ES-I3 (cell line): ENCODE results near the gene ACBD6.

ENCODE experiments used
- H3K36me3 ChIP-seq: 2 replicates; pipeline ENCODE4 v1.6.1; 2013; ENCODE audit warnings: mild to moderate bottlenecking, low read length, control low read depth, moderate library complexity; ENCODE audit not compliant: insufficient read depth
- H3K4me1 ChIP-seq: 2 replicates; pipeline ENCODE4 v1.6.1; 2013; ENCODE audit warnings: mild to moderate bottlenecking, control low read depth, low read length; ENCODE audit not compliant: insufficient read depth
- H3K9ac ChIP-seq: 2 replicates; pipeline ENCODE4 v1.6.1; 2013; ENCODE audit warnings: low read depth, mild to moderate bottlenecking, low read length, moderate library complexity
- H3K9me3 ChIP-seq: 2 replicates; pipeline ENCODE4 v1.6.1; 2013; ENCODE audit warnings: mild to moderate bottlenecking, low read length, moderate library complexity; ENCODE audit not compliant: control insufficient read depth, insufficient read depth

Gene ACBD6

GRCh38 chr1:180397175-180397574 is 105.2 kb downstream of the ACBD6 start:
- Histone ChIP-seq H3K36me3 (no peaks in the 10 kb centered on the region), H3K9me3 (no peaks in the 10 kb centered on the region), H3K9ac (no peak overlapping the region), H3K4me1 (no peaks in the 10 kb centered on the region)

GRCh38 chr1:180392427-180393145 is 109.8 kb downstream of the ACBD6 start:
- Histone ChIP-seq H3K4me1 (no peaks in the 10 kb centered on the region), H3K9me3 (no peaks in the 10 kb centered on the region), H3K36me3 (no peaks in the 10 kb centered on the region), H3K9ac (no peak overlapping the region)

GRCh38 chr1:180392020-180392419 is 110.4 kb downstream of the ACBD6 start:
- Histone ChIP-seq H3K4me1 (no peaks in the 10 kb centered on the region), H3K9me3 (no peaks in the 10 kb centered on the region), H3K9ac (no peak overlapping the region), H3K36me3 (no peaks in the 10 kb centered on the region)

GRCh38 chr1:180387413-180387812 is 115.0 kb downstream of the ACBD6 start:
- no peaks in the 10 kb centered on the region for H3K4me1 ChIP-seq
- H3K9ac ChIP-seq = no peak overlapping the region
- H3K36me3 ChIP-seq = no peaks in the 10 kb centered on the region; the same call in 1 of the 2 replicates
- H3K9me3 ChIP-seq = peaks cover 4% of the 10 kb centered on the region; the same call in 1 of the 2 replicates

- no peak overlapping the region for H3K9ac ChIP-seq
- H3K9me3 ChIP-seq = peaks cover 6% of the 10 kb centered on the region; the same call in 1 of the 2 replicates
- H3K36me3 ChIP-seq = no peaks in the 10 kb centered on the region; the same call in 1 of the 2 replicates
- no peaks in the 10 kb centered on the region for H3K4me1 ChIP-seq
These were observed 115.5 kb downstream of the ACBD6 start for GRCh38 chr1:180386745-180387367.

GRCh38 chr1:180385144-180385543 is 117.2 kb downstream of the ACBD6 start:
- peaks cover 6% of the 10 kb centered on the region; the same call in 1 of the 2 replicates for H3K9me3 ChIP-seq
- H3K9ac ChIP-seq = no peak overlapping the region
- H3K36me3 ChIP-seq = no peaks in the 10 kb centered on the region; the same call in 1 of the 2 replicates
- H3K4me1 ChIP-seq = no peaks in the 10 kb centered on the region

- H3K4me1 ChIP-seq = no peaks in the 10 kb centered on the region
- peaks cover 8% of the 10 kb centered on the region; the same call in 1 of the 2 replicates for H3K9me3 ChIP-seq
- H3K36me3 ChIP-seq = no peaks in the 10 kb centered on the region; the same call in 1 of the 2 replicates
- H3K9ac ChIP-seq = no peak overlapping the region
These were observed 117.9 kb downstream of the ACBD6 start for GRCh38 chr1:180384286-180385005.

GRCh38 chr1:180382326-180383115 is 119.9 kb downstream of the ACBD6 start:
- no peaks in the 10 kb centered on the region; the same call in 1 of the 2 replicates for H3K36me3 ChIP-seq
- no peak overlapping the region for H3K9ac ChIP-seq
- peaks cover 8% of the 10 kb centered on the region; the same call in 1 of the 2 replicates for H3K9me3 ChIP-seq
- no peaks in the 10 kb centered on the region for H3K4me1 ChIP-seq

- no peaks in the 10 kb centered on the region; the same call in 1 of the 2 replicates for H3K36me3 ChIP-seq
- H3K9me3 ChIP-seq = peaks cover 8% of the 10 kb centered on the region; the same call in 1 of the 2 replicates
- H3K4me1 ChIP-seq = no peaks in the 10 kb centered on the region
- no peak overlapping the region for H3K9ac ChIP-seq
These were observed 121.2 kb downstream of the ACBD6 start for GRCh38 chr1:180381184-180381580.

- Histone ChIP-seq H3K36me3 (no peaks in the 10 kb centered on the region; the same call in 1 of the 2 replicates), H3K9ac (no peak overlapping the region), H3K4me1 (no peaks in the 10 kb centered on the region), H3K9me3 (peaks cover 8% of the 10 kb centered on the region; the same call in 1 of the 2 replicates)
These were observed 121.9 kb downstream of the ACBD6 start for GRCh38 chr1:180380259-180381183.

GRCh38 chr1:180376800-180377199 is 125.6 kb downstream of the ACBD6 start:
- Histone ChIP-seq H3K4me1 (peaks cover 4% of the 10 kb centered on the region; the same call in 1 of the 2 replicates), H3K9me3 (peaks cover 3% of the 10 kb centered on the region; the same call in 1 of the 2 replicates), H3K9ac (no peak overlapping the region), H3K36me3 (no peaks in the 10 kb centered on the region)

- H3K4me1 ChIP-seq = peaks cover 4% of the 10 kb centered on the region; the same call in 1 of the 2 replicates
- H3K36me3 ChIP-seq = no peaks in the 10 kb centered on the region
- H3K9ac ChIP-seq = no peak overlapping the region
- peaks cover 3% of the 10 kb centered on the region; the same call in 1 of the 2 replicates for H3K9me3 ChIP-seq
These were observed 126.1 kb downstream of the ACBD6 start for GRCh38 chr1:180376253-180376652.

GRCh38 chr1:180372728-180373127 is 129.6 kb downstream of the ACBD6 start:
- H3K9me3 ChIP-seq = no peaks in the 10 kb centered on the region
- peaks cover 4% of the 10 kb centered on the region; the same call in 1 of the 2 replicates for H3K4me1 ChIP-seq
- H3K9ac ChIP-seq = no peak overlapping the region
- H3K36me3 ChIP-seq = no peaks in the 10 kb centered on the region
